Right lobe of liver (tissue), 6 donors: ENCODE measurements around the gene MYADML2. TPM values are rescaled to one million over a fixed set of nuclear protein-coding genes. Genes with fewer than 3 reads are reported as not detected.
A peak's percentile ranks its signal among the peaks of the same experiment; 100 is the strongest.

Experiments used
- ATAC-seq, 4 donors: fragments of 200-7000 bp; cut with Tn5 transposase; one replicate each; pipeline ENCODE4 v1.9.1; 2020; ENCODE audit warnings: mild to moderate bottlenecking in 4 of 4, moderate library complexity in 4 of 4
- DNase-seq, 3 donors: peaks; one replicate each; pipeline ENCODE4 v3.0.0-alpha.2; 2020
- H3K27ac ChIP-seq, 3 donors: fragments of 200-600 bp; one replicate each; pipeline ENCODE4 v1.8.0; 2022
- H3K27me3 ChIP-seq, 2 donors: fragments of 200-600 bp; one replicate each; pipeline ENCODE4 v1.8.0; 2022
- H3K36me3 ChIP-seq, 4 donors: fragments of 200-600 bp; sonication (generic) in 1 of 4; one replicate each; pipeline versions ENCODE4 v1.5.1 to v1.8.0; 2017 to 2022; ENCODE audit warnings: control low read depth in 1 of 4
- H3K4me1 ChIP-seq, 4 donors: fragments of 200-600 bp; sonication (generic) in 1 of 4; one replicate each; pipeline versions ENCODE4 v1.5.1 to v1.8.0; 2017 to 2022; ENCODE audit warnings: control low read depth in 1 of 4
- H3K4me3 ChIP-seq, 3 donors: fragments of 200-600 bp; one replicate each; pipeline ENCODE4 v1.8.0; 2022
- H3K9me3 ChIP-seq, 4 donors: fragments of 200-600 bp; sonication (generic) in 1 of 4; one replicate each; pipeline versions ENCODE4 v1.5.1 to v1.8.0; 2017 to 2022; ENCODE audit warnings: control low read depth in 1 of 4
- POLR2A ChIP-seq: fragments of 450-650 bp; IDR thresholded peaks from one replicate; pipeline ENCODE4 v1.6.1; 2017; ENCODE audit warnings: antibody characterized with exemption, mild to moderate bottlenecking
- WGBS: methylation state at CpG from one replicate; pipeline ENCODE4 v1.1.6; 2018; ENCODE audit warnings: low coverage, low lambda C conversion rate; ENCODE audit not compliant: insufficient coverage; ENCODE audit errors: missing lambda C conversion rate; 5-methylcytosine and 5-hydroxymethylcytosine counted together
- intact Hi-C, 2 donors: fragments of 100-400 bp; cut with DNase I; formaldehyde crosslinking; loops; one replicate each; pipeline versions ENCODE4 v1.11.2 to v1.14.1; 2022
- total RNA-seq, 6 experiments: library from RNA; depleted of rRNA in 2 of 6; stranded (reverse); fragments of >200 nt in 2 of 6; fragmentation: NEBNext Ultra II Directional in 3 of 6; extraction: Animal tissue kit (Norgen Biotek cat#: 25700) in 3 of 6; gene quantifications; one replicate each; pipeline versions ENCODE4 v1.1.0 to v1.2.4, GENCODE V29; 2016 to 2023
- TF ChIP-seq, protein P1 (sequence below), 4 donors: fragments of 200-600 bp in 3 of 4; fragments of 450-650 bp in 1 of 4; IDR thresholded peaks; one replicate each; pipeline versions ENCODE4 v1.5.1 to v1.8.0; 2016 to 2022; ENCODE audit warnings: antibody characterized with exemption in 4 of 4, mild to moderate bottlenecking in 2 of 4
- donor health status: DM: no; HTN: yes; CAD: no.
- donor health status: DM: no; HTN: no; CAD: no.
- donor health status: DM: no; HTN: no; CAD: no.
- donor health status: DM: no; HTN: yes; CAD: no.
- donor health status: DM: no; HTN: yes; CAD: no.

Gene MYADML2
- total RNA-seq, 6 experiments from 2014 or later = not detected

DNA sequence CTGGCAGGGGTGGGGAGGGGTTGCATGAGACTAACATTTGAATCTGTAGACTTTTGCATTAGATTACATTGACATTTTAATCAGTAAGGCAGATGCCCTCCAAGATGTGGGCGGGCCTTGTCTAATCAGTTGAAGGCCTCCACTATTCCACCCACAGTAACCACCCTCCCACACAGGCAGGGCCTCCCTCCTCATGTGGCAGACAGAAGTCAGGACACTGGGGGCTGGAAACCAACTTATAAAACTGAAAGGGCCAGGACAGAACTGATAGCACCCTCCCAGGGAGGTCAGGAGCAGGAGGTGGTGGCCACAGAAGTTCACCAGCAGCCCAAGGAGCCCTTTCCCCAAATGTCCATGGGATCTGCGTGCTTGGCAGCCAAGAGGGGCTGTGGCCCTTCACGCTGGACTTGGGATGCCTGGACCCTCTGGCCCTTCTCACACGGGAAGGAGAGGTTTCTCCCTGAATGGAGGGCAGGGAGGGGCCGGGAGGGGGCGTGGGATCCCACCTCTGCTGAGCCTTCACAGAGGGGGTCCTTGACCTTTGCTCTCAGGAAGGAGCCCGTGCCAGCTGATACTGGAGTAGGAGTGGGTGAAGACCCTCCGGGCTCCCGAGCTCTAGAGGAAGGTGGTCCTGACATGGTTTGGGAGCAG lies 14.6 kb downstream of the MYADML2 start:
- Histone ChIP-seq H3K27me3 (no peaks in the 10 kb centered on the region), H3K4me3 (no peak overlapping the region), H3K36me3 (no peaks in the 10 kb centered on the region), H3K27ac (no peak overlapping the region), H3K9me3 (no peaks in the 10 kb centered on the region), H3K4me1 (peaks cover 0 to 17% (median 3%) of the 10 kb centered on the region in 4 donors)
- ATAC-seq (no peak), DNase-seq (peak in 1 of 3 donors; percentile 56)
- intact Hi-C loops = no loop called here
- WGBS = 72% methylated on average over 6 of the region's 9 CpGs
- TF ChIP-seq, protein P1, sequence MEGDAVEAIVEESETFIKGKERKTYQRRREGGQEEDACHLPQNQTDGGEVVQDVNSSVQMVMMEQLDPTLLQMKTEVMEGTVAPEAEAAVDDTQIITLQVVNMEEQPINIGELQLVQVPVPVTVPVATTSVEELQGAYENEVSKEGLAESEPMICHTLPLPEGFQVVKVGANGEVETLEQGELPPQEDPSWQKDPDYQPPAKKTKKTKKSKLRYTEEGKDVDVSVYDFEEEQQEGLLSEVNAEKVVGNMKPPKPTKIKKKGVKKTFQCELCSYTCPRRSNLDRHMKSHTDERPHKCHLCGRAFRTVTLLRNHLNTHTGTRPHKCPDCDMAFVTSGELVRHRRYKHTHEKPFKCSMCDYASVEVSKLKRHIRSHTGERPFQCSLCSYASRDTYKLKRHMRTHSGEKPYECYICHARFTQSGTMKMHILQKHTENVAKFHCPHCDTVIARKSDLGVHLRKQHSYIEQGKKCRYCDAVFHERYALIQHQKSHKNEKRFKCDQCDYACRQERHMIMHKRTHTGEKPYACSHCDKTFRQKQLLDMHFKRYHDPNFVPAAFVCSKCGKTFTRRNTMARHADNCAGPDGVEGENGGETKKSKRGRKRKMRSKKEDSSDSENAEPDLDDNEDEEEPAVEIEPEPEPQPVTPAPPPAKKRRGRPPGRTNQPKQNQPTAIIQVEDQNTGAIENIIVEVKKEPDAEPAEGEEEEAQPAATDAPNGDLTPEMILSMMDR (IDR thresholded peaks at IDR 0.05) = no peak
- no peak for TF ChIP-seq POLR2A

DNA sequence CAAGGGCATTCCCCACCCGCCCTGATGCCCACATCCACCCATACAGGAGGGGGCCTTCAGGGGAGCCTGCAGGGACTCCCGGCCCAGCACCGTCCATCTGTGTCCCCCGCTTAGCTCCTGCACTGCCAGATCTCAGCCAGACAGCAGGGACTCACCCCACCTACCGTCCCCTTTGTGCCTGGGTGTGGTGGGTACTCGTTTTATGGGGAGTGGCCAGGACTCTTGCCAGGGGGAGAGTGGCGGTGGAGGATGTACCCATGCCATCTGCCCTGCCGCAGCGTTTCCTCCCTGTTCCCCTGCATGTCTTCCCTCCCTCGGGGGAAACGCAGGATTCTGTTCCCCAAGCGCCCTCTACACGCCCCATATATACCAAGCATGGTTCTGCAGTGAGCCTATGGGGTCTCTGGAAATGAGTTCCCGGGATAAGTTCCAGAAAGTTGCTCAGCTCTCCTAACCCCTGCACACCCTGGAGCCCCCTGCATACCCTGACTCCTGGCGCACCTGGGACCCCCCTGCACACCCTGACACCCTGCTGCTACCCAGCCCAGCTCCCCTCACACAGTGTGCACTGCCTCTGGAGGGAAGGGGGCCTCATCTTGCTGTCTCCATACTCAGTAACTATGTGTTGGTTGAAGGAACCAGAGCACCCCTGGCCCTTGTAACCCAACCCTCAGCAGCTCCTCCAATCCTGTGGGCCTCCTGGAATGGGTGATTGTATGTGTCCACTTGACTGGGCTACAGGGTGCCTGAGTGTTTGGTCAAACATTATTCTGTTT lies 15.3 kb downstream of the MYADML2 start:
- Histone ChIP-seq H3K9me3 (no peaks in the 10 kb centered on the region), H3K36me3 (no peaks in the 10 kb centered on the region), H3K27me3 (no peaks in the 10 kb centered on the region), H3K27ac (no peak overlapping the region), H3K4me1 (peaks cover 0 to 11% (median 2%) of the 10 kb centered on the region in 4 donors), H3K4me3 (no peak overlapping the region)
- DNase-seq (peak in 1 of 3 donors; percentile 48), ATAC-seq (no peak)
- TF ChIP-seq, protein P1 (IDR thresholded peaks at IDR 0.05) = no peak
- no peak for TF ChIP-seq POLR2A
- 27% methylated on average over 6 of the region's 15 CpGs for WGBS
- intact Hi-C loops = no loop called here

DNA sequence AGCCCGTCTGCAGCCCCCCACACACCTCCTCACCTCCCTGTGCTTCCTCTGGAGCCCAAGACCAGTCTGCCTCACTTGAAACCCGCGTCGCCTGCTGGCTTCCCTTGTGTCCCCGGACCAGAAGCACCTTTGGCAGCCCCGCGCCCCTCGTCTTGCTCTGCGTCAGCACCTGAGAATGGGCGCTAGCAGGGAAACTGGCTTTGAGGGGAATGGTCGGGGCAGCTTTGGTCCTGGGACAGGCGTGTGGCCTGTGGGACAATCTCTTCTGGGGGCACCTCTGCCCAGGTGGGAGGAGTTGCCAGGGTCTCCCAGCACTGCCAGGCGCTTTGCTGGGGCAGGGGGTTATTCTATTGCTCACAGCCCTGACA lies 15.9 kb downstream of the MYADML2 start:
- H3K4me1 ChIP-seq = peaks cover 0 to 9% (median under 1%) of the 10 kb centered on the region in 4 donors
- intact Hi-C loops = no loop called here
- no peaks in the 10 kb centered on the region for H3K36me3 ChIP-seq
- H3K4me3 ChIP-seq = no peak overlapping the region
- H3K27ac ChIP-seq = no peak overlapping the region
- DNase-seq = peak in 2 of 3 donors; percentile 19 to 55
- no peak for ATAC-seq
- TF ChIP-seq, protein P1 (IDR thresholded peaks at IDR 0.05) = no peak
- no peak for TF ChIP-seq POLR2A
- H3K9me3 ChIP-seq = no peaks in the 10 kb centered on the region
- H3K27me3 ChIP-seq = no peaks in the 10 kb centered on the region
- 60% methylated on average over 1 of the region's 13 CpGs for WGBS

DNA sequence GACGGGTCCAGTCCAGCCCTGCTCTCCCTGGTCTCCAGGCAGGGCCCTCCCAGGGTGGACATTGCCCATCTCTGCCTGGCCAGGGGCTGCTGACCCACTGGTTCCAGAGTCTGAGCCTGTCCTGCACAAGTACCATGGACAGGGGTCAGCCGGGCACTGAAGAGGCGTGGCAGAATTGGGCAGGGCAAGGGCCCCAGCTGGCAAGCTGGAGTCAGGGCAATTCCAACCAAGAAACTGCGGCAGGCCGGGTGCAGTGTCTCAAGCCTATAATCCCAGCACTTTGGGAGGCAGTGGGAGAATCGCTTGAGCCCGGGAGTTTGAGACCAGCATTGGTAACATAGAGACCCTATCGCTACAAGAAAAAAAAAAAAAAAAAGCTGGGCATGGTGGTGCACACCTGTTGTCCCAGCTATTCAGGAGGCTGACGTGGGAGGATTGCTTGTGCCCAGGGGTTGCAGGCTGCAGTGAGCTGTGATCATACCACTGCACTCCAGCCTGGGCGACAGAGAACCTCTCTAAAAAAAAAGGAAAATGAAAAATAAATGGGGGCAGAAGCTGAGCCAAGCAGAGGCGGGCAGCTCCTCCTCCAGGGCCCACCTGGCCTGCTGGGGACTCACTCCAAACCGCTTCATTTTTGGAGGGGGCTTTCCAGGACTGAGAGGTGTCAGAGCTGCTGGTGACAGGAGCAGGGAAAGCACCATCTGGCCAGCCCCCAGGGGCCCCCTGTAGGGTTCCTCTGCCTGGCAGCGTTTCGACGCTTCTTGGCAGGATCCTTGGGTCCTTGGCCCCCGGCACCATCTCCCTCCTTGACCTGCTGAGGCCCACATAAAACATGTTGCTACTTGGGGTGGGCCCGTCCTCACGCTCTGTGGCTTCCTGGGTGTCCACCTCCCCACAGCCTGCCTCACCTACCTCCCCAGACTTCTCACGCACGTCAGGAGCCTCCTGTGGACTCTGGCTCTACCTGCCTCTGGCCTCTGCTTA lies 16.6 kb downstream of the MYADML2 start:
- ATAC-seq (peak; percentile 6 to 29 (median 24)), DNase-seq (peak; percentile 62 to 85 (median 79))
- no peak for TF ChIP-seq POLR2A
- TF ChIP-seq, protein P1 (IDR thresholded peaks at IDR 0.05) = no peak
- no peaks in the 10 kb centered on the region for H3K27me3 ChIP-seq
- no peaks in the 10 kb centered on the region for H3K9me3 ChIP-seq
- peaks cover 0 to 15% (median 3%) of the 10 kb centered on the region in 4 donors for H3K4me1 ChIP-seq
- 57% methylated on average over 11 of the region's 20 CpGs for WGBS
- no peak overlapping the region for H3K27ac ChIP-seq
- no peaks in the 10 kb centered on the region for H3K36me3 ChIP-seq
- no peak overlapping the region for H3K4me3 ChIP-seq
- intact Hi-C loops = no loop called here
